ENCODE measurements around the gene DCHS2.

DCHS2 gene

DNA sequence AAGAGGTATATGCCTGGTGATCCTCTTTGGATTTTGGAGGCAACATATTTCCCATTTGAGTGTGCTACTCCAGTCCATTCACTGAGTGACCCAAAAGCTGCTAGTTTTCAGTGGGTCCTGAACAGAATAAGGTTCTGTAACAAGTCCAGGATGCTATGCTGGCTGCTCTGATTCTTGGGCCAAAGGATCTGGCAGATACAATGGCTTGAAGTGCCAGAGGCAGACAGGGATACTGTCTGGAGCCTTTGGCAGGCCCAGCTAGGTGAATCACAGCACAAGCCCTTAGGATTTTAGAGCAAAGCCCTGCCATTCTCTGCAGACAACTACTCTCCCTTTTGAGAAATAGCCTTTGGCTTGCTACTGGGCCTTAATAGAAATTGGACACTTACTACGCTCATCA is 40.6 kb downstream of the DCHS2 start:
- no peak for DNase-seq (ENCODE audit: low read depth)

DNA sequence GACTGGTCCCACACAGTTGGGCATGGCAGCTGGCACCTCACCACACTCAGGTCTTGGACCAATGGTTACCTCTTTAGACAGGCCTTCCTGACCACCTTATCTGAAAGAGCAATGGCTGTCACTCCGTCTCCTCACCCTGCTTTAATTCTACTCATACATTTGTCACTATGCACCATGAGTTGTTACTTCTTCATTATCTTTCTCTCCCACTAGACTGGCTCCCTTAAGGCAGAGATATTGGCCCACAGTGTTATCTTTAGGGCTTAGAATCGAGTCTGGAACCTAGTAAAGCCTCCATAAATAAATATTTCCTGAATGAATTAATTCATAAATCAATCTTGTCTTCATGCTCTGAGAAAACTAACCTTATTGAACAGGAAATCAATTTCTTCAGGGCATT is 46.6 kb downstream of the DCHS2 start:
- no peak for DNase-seq (ENCODE audit: low read depth)

DNA sequence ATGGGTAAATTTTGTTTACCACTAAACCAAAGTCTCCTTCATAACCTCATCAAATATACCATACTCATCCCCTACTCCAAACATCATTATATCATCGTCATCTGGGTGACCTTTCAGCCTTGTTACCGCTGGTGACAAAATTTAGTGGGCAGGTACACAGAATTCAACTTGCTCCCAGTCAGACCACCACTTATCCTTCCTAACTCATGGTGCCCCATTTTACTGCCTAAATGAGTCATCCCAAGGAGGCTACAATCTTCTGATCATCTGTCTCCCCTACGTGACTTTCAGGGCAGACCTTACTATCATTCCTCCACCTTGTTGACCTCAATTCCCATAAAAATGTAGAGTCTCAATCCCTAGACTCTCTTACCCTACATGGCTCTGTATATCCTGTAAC is 49.6 kb downstream of the DCHS2 start:
- DNase-seq (ENCODE audit: low read depth) = no peak

DNA sequence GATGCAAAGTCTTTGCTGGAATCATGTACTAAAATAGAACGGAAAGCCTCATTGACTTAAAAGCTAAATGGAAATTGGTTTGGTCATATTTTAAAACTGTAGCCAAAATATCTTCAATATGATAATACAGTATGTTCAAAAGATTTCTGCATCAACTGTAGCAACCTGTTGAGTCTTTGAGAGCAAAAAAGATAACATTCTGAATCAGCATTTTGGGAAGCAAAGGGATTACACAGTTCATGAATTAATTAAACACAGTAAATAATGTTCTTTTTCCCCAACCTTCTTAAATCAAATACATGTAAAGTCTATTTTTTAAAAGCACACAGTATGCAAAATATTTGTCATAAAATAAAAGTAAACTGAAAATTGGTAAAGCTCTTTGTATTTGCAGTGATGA is 50.5 kb downstream of the DCHS2 start:
- DNase-seq (ENCODE audit: low read depth) = no peak

DNA sequence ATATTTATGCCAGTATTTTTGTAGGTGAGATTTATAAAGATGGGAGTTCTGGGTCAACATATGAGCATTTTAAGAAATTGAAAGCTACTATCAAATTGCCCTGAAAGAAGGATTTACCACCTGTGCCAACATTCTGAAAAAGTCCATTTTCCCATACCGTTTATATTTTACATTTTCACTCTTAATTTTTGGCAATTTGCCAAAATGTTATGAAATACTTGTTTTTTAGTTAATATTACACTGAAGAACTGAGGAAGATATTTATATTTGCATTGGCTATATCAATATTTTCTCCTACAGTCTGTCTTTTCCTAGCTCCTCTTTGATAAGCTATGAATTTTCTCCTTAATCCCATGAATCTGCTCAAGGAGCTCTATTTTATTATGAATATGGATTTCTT is 52.4 kb downstream of the DCHS2 start:
- no peak for DNase-seq (ENCODE audit: low read depth)

DNA sequence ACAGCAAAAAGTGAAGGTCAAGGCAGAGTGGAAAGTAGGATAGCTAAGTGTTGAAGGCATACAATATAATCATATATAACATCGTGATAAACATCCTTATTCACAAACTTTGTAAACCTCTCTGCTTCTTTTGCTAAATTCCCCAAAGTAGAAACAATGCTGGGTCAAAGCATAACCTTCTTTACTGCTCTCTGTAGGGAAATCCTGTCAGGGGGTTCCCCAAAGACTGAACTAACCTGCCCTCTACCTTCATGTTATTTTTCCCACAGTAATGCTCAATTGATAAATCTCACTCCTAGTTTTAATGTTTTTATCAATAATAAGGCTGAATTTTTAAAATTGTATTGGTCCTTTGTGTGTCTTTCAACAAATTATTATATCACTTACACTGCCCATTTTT is 55.7 kb downstream of the DCHS2 start:
- no peak for DNase-seq (ENCODE audit: low read depth)

DNA sequence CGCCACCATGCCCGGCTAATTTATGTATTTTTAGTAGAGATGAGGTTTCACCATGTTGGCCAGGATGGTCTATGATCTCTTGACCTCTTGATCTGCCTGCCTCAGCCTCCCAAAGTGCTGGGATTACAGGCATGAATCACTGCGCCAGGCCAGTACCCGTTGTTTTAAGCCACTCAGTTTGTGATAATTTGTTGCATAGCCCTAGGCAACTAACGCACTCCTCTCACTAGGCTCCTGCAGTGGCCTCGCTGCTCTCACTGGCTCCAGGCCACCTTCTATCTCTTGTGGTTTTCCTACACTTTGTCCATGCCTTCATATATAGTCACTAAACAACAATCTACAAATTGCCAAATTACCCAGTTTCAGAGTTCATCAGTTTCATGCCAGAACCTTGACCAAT is 58.1 kb downstream of the DCHS2 start:
- no peak for DNase-seq (ENCODE audit: low read depth)

DNA sequence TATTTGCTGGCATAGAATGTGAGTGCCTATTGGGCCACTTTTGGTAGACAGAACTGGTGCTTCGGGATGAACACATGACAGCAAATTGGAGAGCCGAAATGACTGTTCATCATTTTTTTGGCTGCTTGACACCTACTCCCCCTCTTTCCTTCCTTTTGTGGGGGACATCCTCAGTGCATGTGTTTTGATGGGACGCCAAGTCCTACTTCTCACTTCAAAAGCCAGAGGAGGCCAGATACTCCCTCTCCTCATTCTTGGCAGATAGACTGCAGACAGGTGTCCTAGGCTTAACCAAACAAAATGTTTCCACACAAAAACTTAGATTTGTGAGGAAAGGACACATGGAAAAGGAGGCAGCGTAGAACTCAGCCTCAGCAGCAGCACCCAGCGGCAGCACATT is 62.4 kb downstream of the DCHS2 start:
- DNase-seq (ENCODE audit: low read depth) = no peak

DNA sequence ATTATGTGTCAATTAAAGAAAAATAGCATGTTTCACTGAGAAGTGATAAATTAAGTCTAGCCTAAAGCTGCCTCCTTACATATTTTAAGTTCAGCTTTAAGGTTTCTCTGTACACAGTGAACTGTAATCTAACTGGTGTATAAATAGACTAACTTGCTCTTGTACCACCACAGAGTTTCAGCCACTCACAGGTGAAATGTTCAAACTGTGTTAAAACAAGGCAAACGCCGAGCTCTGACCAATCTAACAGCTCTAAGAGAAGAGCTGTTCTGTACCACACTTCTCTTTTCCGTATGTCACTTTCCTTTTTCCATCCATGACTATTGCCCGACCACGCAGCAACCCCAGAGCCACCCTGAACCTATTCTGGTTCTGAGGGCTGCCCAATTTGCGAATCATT is 64.5 kb downstream of the DCHS2 start:
- no peak for DNase-seq (ENCODE audit: low read depth)

DNA sequence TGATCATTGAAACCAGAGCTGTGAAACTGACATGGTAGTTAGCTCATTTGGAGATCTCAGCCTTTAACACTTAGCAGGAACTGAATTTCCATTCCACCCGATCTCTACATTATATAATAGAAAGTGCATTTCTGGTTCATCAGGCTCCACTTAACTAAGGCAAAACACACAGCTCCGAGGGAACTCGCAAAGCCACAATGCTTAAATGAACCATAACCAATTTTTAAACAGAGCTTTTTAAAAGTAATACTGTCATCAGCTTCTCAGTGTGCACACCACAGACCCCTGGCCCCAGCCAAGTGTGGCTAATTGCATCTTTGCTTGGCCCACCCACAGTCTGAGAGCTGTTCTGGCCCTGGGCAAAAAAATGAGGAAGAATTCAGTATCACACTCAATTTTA is 66.1 kb downstream of the DCHS2 start:
- DNase-seq (ENCODE audit: low read depth) = no peak

DNA sequence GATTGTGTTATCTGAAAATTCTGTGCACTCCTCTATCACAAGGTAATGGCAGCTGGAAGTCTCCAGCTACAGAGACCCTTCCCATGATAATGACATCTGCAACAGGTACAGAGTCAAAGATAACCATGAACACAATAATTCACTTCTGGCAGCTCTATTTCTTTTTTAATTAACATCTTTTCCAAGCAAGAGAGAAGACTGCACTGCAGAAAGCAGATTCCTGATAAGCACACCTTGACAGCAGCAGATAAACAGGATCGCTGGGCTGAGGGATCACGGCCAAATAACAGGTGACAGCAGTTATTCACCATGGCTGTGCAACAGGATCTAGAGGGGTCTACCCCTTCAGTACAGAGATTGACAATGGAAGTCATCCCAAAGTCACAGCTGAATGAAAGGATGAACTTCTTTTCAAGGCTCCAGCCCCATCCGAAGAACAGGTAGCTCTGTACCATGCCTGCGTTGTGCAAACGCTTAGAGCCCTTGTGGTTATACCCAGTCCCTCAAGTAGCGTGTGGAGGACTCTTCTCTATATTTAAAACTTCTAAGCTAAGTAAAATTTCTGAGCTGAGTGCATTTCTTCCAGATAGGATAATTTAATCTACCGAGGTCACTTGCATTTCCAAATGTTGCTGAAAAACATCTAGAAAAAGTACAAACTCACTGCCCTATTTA is 66.7 kb downstream of the DCHS2 start:
- no peak for DNase-seq (ENCODE audit: low read depth)

DNA sequence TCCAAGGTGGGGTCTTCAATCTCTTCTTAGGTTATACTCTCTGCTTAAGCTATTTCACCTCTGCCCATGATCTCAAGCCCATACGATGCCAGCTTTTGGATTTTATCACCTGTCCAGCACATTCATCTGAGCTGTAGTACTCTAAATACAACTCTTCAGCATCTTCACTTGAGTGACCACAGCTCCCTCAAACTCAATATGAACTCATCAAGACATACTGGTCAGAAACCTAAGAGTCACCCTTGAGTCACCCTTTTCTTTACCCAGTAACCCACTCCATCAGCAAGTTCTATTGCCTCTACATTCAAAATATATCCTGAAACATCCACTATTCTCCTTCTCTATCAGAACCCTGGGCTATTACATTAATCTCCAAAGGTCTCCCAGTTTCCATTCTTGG is 69.4 kb downstream of the DCHS2 start:
- DNase-seq (ENCODE audit: low read depth) = no peak

DNA sequence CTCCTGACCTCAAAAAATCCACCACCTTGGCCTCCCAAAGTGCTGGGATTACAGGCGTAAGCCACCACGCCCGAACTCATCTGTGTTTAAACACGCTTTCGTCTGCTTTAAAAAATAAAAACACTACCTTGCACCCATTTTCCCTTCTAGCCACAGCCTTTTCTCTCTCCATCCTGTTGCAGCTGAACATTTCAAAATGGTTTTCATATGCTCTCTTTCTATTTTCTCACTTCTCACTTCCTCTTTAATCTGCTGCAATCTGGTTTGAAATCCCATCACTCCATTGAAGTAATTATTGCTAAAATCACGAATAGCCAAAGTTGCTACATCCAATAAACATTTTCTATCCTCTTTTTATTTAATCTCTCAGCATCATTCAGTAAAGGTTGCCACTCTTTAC is 70.0 kb downstream of the DCHS2 start:
- DNase-seq (ENCODE audit: low read depth) = no peak

DNA sequence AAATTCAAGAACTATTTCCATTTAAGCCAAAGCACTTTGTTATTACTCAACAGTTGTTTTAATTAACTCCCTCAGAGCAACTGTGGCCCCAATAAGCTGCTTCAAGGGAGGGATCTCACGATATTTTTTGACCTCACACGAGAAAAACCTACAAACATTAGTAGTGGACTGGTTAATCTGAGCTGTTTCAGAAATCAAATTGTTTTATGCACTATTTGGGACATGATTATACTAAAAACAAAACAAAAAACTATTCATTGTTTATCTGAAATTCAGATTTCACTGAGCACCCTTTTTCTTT is 74.3 kb downstream of the DCHS2 start:
- no peak for DNase-seq (ENCODE audit: low read depth)

DNA sequence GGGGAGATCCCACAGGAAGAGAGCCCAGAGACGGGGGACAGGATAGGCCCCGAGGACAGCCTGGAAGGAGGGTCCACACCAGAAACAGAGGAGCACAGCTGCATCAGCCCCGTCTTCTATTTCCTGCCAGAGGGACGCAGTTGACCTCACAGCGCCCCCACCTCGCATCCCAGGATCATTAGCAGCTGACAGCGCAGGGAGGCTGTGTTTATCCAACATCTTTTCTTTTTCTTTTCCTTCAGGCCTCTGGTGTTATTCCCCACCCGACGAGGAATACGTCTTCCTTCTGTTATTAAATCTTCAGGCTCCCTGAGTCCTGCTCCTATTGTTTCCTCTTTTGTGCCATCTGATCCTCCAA is 75.4 kb downstream of the DCHS2 start:
- DNase-seq (ENCODE audit: low read depth) = peak; percentile 3

DNA sequence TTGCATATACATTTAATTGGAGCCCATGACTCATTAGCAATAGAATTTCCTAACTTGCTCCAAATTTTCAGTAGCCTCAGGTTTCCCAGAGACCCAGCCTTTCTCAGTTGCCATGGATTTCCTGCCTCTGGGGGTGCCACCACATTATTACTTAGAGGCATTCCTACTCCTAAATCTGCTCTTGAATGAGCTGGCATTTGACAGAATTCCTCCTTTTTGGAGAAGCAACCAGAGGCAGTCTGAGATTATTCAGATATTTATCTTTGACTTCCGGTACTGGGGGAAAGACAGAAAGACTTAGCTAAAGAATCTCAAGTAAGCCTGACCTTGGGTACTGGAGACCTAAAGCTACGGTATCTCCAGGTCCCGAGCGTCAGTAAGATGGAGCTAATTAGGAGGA is 76.3 kb downstream of the DCHS2 start:
- DNase-seq (ENCODE audit: low read depth) = no peak

DNA sequence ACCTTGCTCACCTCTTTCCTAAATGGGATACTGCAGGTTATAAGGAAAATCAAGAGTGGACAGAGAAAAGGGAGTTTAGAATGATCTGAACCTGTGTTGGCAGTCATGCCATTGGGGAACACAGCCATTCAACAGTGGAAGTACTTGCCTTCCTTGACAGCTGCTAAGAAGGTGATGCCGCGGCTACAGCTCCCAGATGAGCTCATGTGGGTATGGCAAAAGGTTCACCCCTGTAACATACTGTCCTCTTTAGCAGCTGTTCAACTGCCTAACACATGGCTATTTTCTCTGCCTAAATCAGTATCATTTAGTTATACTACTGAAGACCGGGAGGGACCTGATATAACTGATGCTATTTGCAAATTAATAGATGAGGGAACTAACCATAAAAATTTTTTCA is 76.8 kb downstream of the DCHS2 start:
- no peak for DNase-seq (ENCODE audit: low read depth)

DNA sequence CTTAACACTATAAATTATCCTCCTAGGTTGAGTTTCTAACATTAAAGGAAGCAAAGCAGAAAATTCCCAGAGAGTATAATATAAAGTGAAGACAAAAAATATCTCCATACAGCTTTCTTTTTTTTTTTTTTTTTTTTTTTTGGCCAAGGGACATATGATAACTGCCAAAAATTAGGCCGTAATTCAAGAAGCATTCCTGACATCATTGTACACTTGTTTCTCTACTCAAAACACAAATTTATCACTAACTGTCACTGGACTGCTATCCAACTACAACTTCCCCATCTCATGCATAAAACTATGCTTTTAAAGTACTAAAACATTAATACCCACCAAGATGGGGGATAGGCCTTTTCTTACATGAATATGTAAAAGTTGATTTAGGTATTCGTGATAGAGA is 77.2 kb downstream of the DCHS2 start:
- DNase-seq (ENCODE audit: low read depth) = no peak

DNA sequence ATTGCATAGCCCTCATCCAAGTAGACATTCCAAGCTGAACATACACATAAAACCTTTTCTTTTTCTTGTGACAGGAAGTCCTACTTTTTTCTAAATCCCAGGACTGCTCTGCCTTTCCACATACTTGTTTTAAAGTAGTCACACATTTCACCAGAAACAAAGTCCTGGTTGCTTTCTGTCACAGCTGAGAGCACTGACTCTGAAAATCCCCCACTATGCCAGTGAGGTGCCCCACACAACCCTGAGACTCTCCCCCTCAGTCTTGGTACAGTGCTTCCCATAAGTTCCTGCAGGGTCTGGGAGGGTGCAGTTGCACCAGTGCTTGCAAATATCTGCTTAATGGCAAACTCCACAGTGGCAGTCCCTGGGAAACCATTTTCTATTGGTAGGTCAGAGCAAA is 84.2 kb downstream of the DCHS2 start:
- no peak for DNase-seq (ENCODE audit: low read depth)

DNA sequence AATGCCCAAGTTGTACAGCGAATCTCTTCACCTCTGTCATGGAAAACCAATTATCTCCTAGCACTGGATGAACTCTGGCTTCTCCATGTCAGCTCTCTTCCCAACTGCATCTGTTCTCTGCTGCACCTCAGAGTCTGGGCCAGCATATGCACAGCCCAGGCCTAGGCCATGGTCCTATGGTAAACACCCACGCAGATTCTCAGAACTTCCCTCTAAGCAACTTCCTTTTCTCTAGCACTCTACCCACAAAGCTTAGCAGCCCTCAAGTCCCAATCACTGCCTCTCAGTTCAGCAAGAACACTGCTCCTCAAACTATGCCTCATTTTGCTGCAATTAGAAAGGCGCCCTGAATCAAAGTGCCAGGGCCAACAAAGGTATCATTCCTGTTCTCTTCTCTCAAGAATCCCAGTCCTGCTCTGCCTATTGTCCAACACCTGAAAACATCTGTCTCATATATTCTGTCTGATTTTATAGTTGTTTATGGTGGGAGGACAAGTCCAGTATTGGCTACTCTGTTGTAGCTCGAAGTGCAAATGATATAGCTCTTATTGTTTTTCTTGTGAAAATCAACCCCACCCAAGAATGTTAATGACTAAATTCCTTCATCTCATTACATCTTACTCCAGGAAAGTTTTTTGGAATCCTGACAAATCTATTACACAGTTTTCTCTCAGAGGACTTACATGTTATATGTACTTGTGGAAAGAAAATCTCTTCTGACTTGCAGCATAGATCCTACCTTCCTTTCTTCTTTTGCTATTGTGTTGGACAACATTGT is 85.4 kb downstream of the DCHS2 start:
- no peak for DNase-seq (ENCODE audit: low read depth)

DNA sequence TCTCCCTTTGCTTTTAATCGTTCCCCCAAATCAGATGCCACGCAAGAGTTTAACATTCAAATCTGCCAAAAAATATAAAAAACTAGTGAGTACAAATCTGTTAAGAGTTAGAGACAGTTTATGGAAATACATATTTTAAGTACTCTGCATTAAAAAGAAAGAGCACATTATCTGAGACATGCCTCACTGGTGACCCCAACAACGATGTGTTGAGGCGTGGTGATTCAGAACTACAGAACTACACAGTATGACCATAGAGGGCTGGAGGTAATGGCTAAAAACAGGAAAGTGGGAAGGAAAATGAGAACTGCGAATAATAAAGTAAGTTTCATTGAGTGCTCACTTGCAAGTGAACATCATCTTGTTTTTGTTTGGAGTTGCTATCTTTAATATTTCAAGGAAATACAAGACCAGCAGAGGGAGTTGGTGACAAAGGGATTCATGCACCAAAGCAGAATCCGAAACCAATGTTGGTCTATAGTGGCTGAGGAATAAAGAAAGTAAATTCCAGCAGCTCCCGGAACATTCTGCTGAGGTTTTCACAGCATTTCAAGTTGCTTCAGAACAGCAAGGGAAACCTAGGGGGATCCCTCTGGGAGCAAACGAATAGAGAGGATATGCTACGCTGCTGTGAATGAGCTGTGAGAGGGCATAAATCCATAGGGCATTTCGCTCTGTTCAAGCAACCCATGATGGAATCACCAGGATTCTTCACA is 92.2 kb downstream of the DCHS2 start:
- DNase-seq (ENCODE audit: low read depth) = peak; percentile 41

DNA sequence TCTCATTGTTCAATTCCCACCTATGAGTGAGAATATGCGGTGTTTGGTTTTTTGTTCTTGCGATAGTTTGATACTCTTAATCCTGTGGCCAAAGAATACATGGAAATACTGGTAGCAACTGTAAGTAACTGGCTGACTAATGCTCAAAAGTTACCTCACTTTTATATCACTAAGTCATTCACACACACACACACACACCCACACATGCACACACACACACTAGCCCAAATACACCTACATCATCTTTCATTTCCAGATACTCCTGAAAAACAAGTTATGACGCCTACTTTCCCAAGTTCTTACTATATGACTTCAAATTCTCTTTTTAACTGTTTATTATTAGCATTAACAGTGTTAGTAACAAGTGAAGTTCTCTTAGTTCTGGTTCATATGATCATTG is 101.3 kb downstream of the DCHS2 start:
- no peak for DNase-seq (ENCODE audit: low read depth)

DNA sequence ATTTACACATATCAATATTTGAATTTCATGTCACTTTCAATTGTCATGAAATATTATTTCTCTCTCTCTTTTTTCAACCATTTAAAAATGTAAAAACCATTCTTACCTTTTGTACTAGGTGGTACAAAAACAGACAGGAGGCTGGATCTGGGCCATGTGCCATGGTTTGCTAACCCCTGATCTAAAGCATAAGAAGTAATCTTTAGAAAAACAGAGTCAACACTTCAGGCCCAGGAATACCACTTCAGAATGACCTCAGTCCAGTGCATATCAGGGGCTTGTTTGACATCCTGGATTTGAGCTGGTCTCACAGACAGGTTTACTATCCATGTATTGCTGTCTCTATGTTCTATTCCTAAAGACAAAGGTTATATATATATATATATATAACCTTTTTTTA is 102.5 kb downstream of the DCHS2 start:
- DNase-seq (ENCODE audit: low read depth) = no peak

DNA sequence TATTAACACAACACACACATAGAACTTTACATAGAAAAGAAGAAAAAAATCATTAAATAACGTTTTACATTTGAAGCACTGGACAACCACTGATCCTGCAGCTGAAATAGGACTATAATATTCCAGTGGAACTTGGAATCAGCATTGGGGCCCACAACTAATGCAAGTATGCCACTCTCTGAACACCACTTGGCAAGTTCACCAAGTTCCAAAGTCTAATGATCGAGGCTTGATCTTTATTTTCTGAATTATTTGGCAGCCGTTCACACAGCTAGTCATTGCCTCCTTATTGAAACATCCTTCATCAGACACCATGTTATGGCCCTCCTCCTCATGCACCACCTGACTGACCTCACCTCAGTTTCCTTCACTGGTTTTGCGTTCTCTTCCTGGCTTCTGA is 107.6 kb downstream of the DCHS2 start:
- no peak for DNase-seq (ENCODE audit: low read depth)

All from EH (cell line).